Liver (tissue), 3 donors: ENCODE data around the gene HNRNPR.
"Not testable (repeated sequence)": the region's sequence is repeated elsewhere in the genome, so short reads cannot be mapped to it uniquely, and the experiment has no call there.

Source experiments
- FOXA1 ChIP-seq: IDR thresholded peaks from 2 replicates; pipeline ENCODE4 v1.6.1; 2016; ENCODE audit warnings: antibody characterized with exemption
- SP1 ChIP-seq: IDR thresholded peaks from 2 replicates; pipeline ENCODE4 v1.6.1; 2018; ENCODE audit warnings: antibody characterized with exemption, mild to moderate bottlenecking
- TF ChIP-seq, protein P1 (sequence below): fragments of 150-350 bp; IDR thresholded peaks from 2 replicates; pipeline ENCODE4 v1.5.1; 2017; ENCODE audit warnings: improper control_type of control experiment, low read depth, low read length; ENCODE audit not compliant: missing input control
- TF ChIP-seq, protein P2 (sequence below): IDR thresholded peaks from 2 replicates; pipeline ENCODE4 v1.6.1; 2016; ENCODE audit warnings: antibody characterized with exemption
- donor health status: healthy.
- donor health status: healthy.

DNA sequence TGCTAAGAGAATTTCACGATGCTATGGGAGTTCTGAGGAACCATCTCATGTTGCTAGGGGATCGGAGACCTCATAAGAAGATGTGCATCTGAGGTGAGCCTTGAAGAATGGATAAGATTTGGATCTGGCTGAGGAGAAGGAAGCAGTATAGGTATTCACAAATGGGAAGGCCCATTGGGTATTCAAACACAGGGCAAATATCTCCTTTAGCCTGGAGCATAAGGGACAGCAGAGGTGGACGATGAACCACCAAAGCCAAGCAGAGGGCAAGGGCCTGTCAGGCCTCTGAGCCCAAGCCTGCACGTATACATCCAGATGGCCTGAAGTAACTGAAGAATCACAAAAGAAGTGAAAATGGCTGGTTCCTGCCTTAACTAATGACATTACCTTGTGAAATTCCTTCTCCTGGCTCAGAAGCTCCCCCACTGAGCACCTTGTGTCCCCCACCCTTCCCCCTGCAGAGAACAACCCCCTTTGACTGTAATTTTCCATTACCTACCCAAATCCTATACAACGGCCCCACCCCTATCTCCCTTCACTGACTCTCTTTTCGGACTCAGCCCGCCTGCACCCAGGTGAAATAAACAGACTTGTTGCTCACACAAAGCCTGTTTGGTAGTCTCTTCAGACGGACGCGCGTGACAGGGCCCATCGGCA is 30.1 kb upstream of the HNRNPR start:
- TF ChIP-seq, protein P1, sequence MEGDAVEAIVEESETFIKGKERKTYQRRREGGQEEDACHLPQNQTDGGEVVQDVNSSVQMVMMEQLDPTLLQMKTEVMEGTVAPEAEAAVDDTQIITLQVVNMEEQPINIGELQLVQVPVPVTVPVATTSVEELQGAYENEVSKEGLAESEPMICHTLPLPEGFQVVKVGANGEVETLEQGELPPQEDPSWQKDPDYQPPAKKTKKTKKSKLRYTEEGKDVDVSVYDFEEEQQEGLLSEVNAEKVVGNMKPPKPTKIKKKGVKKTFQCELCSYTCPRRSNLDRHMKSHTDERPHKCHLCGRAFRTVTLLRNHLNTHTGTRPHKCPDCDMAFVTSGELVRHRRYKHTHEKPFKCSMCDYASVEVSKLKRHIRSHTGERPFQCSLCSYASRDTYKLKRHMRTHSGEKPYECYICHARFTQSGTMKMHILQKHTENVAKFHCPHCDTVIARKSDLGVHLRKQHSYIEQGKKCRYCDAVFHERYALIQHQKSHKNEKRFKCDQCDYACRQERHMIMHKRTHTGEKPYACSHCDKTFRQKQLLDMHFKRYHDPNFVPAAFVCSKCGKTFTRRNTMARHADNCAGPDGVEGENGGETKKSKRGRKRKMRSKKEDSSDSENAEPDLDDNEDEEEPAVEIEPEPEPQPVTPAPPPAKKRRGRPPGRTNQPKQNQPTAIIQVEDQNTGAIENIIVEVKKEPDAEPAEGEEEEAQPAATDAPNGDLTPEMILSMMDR = not testable (repeated sequence)
- TF ChIP-seq, protein P2, sequence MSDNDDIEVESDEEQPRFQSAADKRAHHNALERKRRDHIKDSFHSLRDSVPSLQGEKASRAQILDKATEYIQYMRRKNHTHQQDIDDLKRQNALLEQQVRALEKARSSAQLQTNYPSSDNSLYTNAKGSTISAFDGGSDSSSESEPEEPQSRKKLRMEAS = not testable (repeated sequence)
- not testable (repeated sequence) for TF ChIP-seq FOXA1, SP1
